SK-N-SH (cell line): ENCODE results near the gene HHLA2. TPM values are rescaled to one million over a fixed set of nuclear protein-coding genes. Genes with fewer than 3 reads are reported as not detected.

ENCODE experiments used
- CTCF ChIA-PET: fragments of 300-600, 350-600 bp; formaldehyde crosslinking; extraction: SDS; loops from one replicate; lab custom pipeline; 2021; lab: Yijun Ruan, JAX
- POLR2A ChIA-PET: fragments of 350-600 bp; sonication (Branson Sonifier 250); formaldehyde crosslinking; extraction: SDS; loops from one replicate; lab custom pipeline; 2020; ENCODE audit warnings: antibody characterized with exemption, inconsistent platforms; lab: Yijun Ruan, JAX
- DNase-seq: peaks from one replicate; pipeline ENCODE4 v3.0.0; 2012
- H2AFZ ChIP-seq: fragments of 200-600 bp; sonication (generic); 2 replicates; pipeline ENCODE4 v1.8.1; 2016; ENCODE audit warnings: antibody characterized with exemption, mild to moderate bottlenecking, low read depth
- H3F3A ChIP-seq: fragments of 200-600 bp; sonication (generic); replicated peaks from 2 replicates; pipeline ENCODE3; 2016; ENCODE audit warnings: antibody characterized with exemption, mild to moderate bottlenecking; ENCODE audit not compliant: insufficient read depth
- H3K27ac ChIP-seq, 2 experiments: fragments of 200-500 bp in 1 of 2; fragments of 200-600 bp in 1 of 2; sonication (Bioruptor generic) in 1 of 2; sonication (generic), shearing (Covaris generic) in 1 of 2; 2 replicates each; pipeline versions ENCODE4 v1.5.1 to v1.6.1; 2014 to 2016; ENCODE audit warnings: low read depth in 2 of 2, inconsistent platforms in 1 of 2, low read length in 1 of 2, mild to moderate bottlenecking in 1 of 2, mixed read lengths in 1 of 2
- H3K27me3 ChIP-seq: fragments of 200-600 bp; sonication (generic), shearing (Covaris generic); 2 replicates; pipeline ENCODE4 v1.6.1; 2016; ENCODE audit warnings: mixed run types; ENCODE audit not compliant: insufficient read depth
- H3K36me3 ChIP-seq, 2 experiments: fragments of 200-500 bp in 1 of 2; fragments of 200-600 bp in 1 of 2; sonication (Bioruptor generic) in 1 of 2; sonication (generic) in 1 of 2; replicated peaks in 1 of 2; 2 replicates each; pipeline versions ENCODE3 to v1.5.1; 2014 to 2016; ENCODE audit warnings: low read length in 1 of 2, mild to moderate bottlenecking in 1 of 2; ENCODE audit not compliant: insufficient read depth in 2 of 2, control insufficient read depth in 1 of 2
- H3K4me1 ChIP-seq, 2 experiments: fragments of 200-500 bp in 1 of 2; fragments of 200-600 bp in 1 of 2; sonication (Bioruptor generic) in 1 of 2; sonication (generic), shearing (Covaris generic) in 1 of 2; 2 replicates each; pipeline versions ENCODE4 v1.5.1 to v1.6.1; 2014 to 2016; ENCODE audit warnings: low read depth in 1 of 2, low read length in 1 of 2, mixed run types in 1 of 2; ENCODE audit not compliant: insufficient read depth in 2 of 2, control insufficient read depth in 1 of 2
- H3K4me2 ChIP-seq: fragments of 200-600 bp; sonication (generic), shearing (Covaris generic); 2 replicates; pipeline ENCODE4 v1.6.1; 2017; ENCODE audit warnings: mixed run types
- H3K4me3 ChIP-seq, 2 experiments: fragments of 200-500 bp in 1 of 2; fragments of 200-600 bp in 1 of 2; sonication (Bioruptor generic) in 1 of 2; sonication (generic), shearing (Covaris generic) in 1 of 2; 2 replicates each; pipeline versions ENCODE4 v1.5.1 to v1.8.1; 2014 to 2016; ENCODE audit warnings: low read depth in 2 of 2, inconsistent platforms in 1 of 2, low read length in 1 of 2, mild to moderate bottlenecking in 1 of 2, mixed read lengths in 1 of 2, moderate library complexity in 1 of 2
- H3K79me2 ChIP-seq: fragments of 200-600 bp; sonication (generic); 2 replicates; pipeline ENCODE4 v1.8.1; 2017; ENCODE audit warnings: mild to moderate bottlenecking; ENCODE audit not compliant: insufficient read depth
- H3K9ac ChIP-seq: fragments of 200-600 bp; sonication (generic); 2 replicates; pipeline ENCODE4 v1.6.1; 2017; ENCODE audit warnings: mixed run types
- H3K9me2 ChIP-seq: fragments of 200-600 bp; sonication (generic); 2 replicates; pipeline ENCODE4 v1.6.1; 2017; ENCODE audit warnings: mixed run types
- H3K9me3 ChIP-seq: fragments of 200-600 bp; sonication (generic); 2 replicates; pipeline ENCODE4 v1.6.1; 2017; ENCODE audit warnings: mixed run types, mild to moderate bottlenecking, moderate library complexity
- H4K20me1 ChIP-seq: fragments of 200-600 bp; sonication (generic); 2 replicates; pipeline ENCODE4 v1.6.1; 2017; ENCODE audit warnings: mild to moderate bottlenecking, mixed run types; ENCODE audit not compliant: insufficient read depth
- CHD2 ChIP-seq: fragments of 150-350 bp; IDR thresholded peaks from 2 replicates; pipeline ENCODE4 v1.6.1; 2018; ENCODE audit warnings: low read length; ENCODE audit not compliant: partially characterized antibody
- ELF1 ChIP-seq: IDR thresholded peaks from 2 replicates; pipeline ENCODE4 v1.4.0; 2012
- EP300 ChIP-seq, 2 experiments: IDR thresholded peaks; 2 replicates each; pipeline versions ENCODE4 v1.4.0 to v1.6.1; 2012; ENCODE audit warnings: borderline replicate concordance in 1 of 2, low read depth in 1 of 2, low read length in 1 of 2
- EZH2phosphoT487 ChIP-seq: fragments of 200-600 bp; sonication (generic); IDR thresholded peaks from 2 replicates; pipeline ENCODE4 v1.6.1; 2017; ENCODE audit warnings: low read depth, mixed run types, mild to moderate bottlenecking, antibody characterized with exemption, moderate library complexity, borderline replicate concordance
- FOXJ3 ChIP-seq: sonication (generic); formaldehyde crosslinking; IDR thresholded peaks from 2 replicates; pipeline ENCODE4 v1.5.1; 2020; ENCODE audit warnings: mild to moderate bottlenecking, missing genetic modification reagents
- FOXM1 ChIP-seq: IDR thresholded peaks from 2 replicates; pipeline ENCODE4 v1.4.0; 2012; ENCODE audit warnings: low read depth, mild to moderate bottlenecking
- GATA2 ChIP-seq: sonication (generic); formaldehyde crosslinking; IDR thresholded peaks from 2 replicates; pipeline ENCODE4 v1.5.0; 2020; ENCODE audit warnings: mild to moderate bottlenecking, missing genetic modification reagents
- JUND ChIP-seq: IDR thresholded peaks from 2 replicates; pipeline ENCODE4 v1.4.0; 2012
- MAX ChIP-seq: IDR thresholded peaks from 2 replicates; pipeline ENCODE4 v1.4.0; 2012; ENCODE audit warnings: low read depth
- NFIC ChIP-seq: IDR thresholded peaks from 2 replicates; pipeline ENCODE4 v1.4.0; 2012; ENCODE audit warnings: borderline replicate concordance
- RCOR1 ChIP-seq: fragments of 150-350 bp; IDR thresholded peaks from 2 replicates; pipeline ENCODE4 v1.6.1; 2017; ENCODE audit warnings: antibody characterized with exemption, low read length
- REST ChIP-seq: IDR thresholded peaks from 2 replicates; pipeline ENCODE4 v1.6.1; 2012; ENCODE audit warnings: mild to moderate bottlenecking, low read depth, low read length, moderate library complexity
- RXRA ChIP-seq: IDR thresholded peaks from 2 replicates; pipeline ENCODE4 v1.4.0; 2012; ENCODE audit warnings: low read depth, mild to moderate bottlenecking, borderline replicate concordance
- SIN3A ChIP-seq: IDR thresholded peaks from 2 replicates; pipeline ENCODE4 v1.6.1; 2012; ENCODE audit warnings: low read depth, mild to moderate bottlenecking, low read length, moderate library complexity, borderline replicate concordance
- TCF12 ChIP-seq: IDR thresholded peaks from 2 replicates; pipeline ENCODE4 v1.4.0; 2012
- TEAD4 ChIP-seq: IDR thresholded peaks from 2 replicates; pipeline ENCODE4 v1.4.0; 2012; ENCODE audit warnings: mild to moderate bottlenecking, borderline replicate concordance; ENCODE audit not compliant: insufficient read depth
- polyA plus RNA-seq, 3 experiments: library from polyadenylated mRNA; depleted of rRNA; stranded (reverse); fragments of >200 nt; gene quantifications; 2 replicates each; pipeline ENCODE4 v1.2.3, GENCODE V29; 2012

Gene HHLA2
- polyA plus RNA-seq, 1 of the 3 experiments (the other 2 are of a cell fraction): not detected

GRCh38 chr3:108292450-108292849 is 3.9 kb upstream of the HHLA2 start (continued):
- no peak for TF ChIP-seq REST
- no peak for TF ChIP-seq SIN3A
- no peak for TF ChIP-seq CHD2
- TF ChIP-seq MAX: no peak
- no peak for TF ChIP-seq EZH2phosphoT487
- TF ChIP-seq FOXJ3 (CRISPR knock-in tag): no peak

GRCh38 chr3:108292905-108293328 is 3.4 kb upstream of the HHLA2 start:
- Histone ChIP-seq H3K9me2 (no peaks in the 10 kb centered on the region), H3K79me2 (no peaks in the 10 kb centered on the region), H3K36me3 (no peaks in the 10 kb centered on the region), H3K27me3 (no peaks in the 10 kb centered on the region), H3K4me3 (no peak overlapping the region), H4K20me1 (no peaks in the 10 kb centered on the region), H3K9me3 (no peaks in the 10 kb centered on the region), H3K4me1 (no peaks in the 10 kb centered on the region), H2AFZ (no peak overlapping the region), H3K27ac (no peak overlapping the region), H3F3A (no peaks in the 10 kb centered on the region), H3K9ac (no peak overlapping the region), H3K4me2 (no peak overlapping the region)
- DNase-seq: no peak
- ChIA-PET POLR2A (no interaction called here), CTCF (no interaction called here)
- TF ChIP-seq FOXJ3 (CRISPR knock-in tag): no peak
- no peak for TF ChIP-seq NFIC
- TF ChIP-seq TEAD4: no peak
- no peak for TF ChIP-seq GATA2 (CRISPR knock-in tag)
- no peak for TF ChIP-seq MAX
- no peak for TF ChIP-seq ELF1
- TF ChIP-seq FOXM1: no peak
- no peak for TF ChIP-seq JUND
- no peak for TF ChIP-seq TCF12
- TF ChIP-seq RCOR1: no peak
- no peak for TF ChIP-seq EP300 (IDR thresholded peaks at IDR 0.05; ENCODE audit: borderline replicate concordance in 1 of 2, low read depth in 1 of 2, low read length in 1 of 2)
- no peak for TF ChIP-seq RXRA
- TF ChIP-seq REST: no peak
